Measurements from ENCODE around the gene TNK2. TPM values are rescaled to one million over a fixed set of nuclear protein-coding genes. Genes with fewer than 3 reads are reported as not detected.
A peak's percentile ranks its signal among the peaks of the same experiment; 100 is the strongest.
"Not testable (repeated sequence)": the region's sequence is repeated elsewhere in the genome, so short reads cannot be mapped to it uniquely, and the experiment has no call there.

The TNK2 gene
- 10 to 100 TPM; 47.6 to 50.4 TPM for total RNA-seq
- long read RNA-seq, transcript TNK2-205 (4 exons, 3,377 nt), result major isoform, 6 of 8 reads
- long read RNA-seq, partial matches to known transcripts, result 2 of 8 reads
- long read RNA-seq, other reads (novel, unspliced or antisense), result 0 of 8 reads

DNA sequence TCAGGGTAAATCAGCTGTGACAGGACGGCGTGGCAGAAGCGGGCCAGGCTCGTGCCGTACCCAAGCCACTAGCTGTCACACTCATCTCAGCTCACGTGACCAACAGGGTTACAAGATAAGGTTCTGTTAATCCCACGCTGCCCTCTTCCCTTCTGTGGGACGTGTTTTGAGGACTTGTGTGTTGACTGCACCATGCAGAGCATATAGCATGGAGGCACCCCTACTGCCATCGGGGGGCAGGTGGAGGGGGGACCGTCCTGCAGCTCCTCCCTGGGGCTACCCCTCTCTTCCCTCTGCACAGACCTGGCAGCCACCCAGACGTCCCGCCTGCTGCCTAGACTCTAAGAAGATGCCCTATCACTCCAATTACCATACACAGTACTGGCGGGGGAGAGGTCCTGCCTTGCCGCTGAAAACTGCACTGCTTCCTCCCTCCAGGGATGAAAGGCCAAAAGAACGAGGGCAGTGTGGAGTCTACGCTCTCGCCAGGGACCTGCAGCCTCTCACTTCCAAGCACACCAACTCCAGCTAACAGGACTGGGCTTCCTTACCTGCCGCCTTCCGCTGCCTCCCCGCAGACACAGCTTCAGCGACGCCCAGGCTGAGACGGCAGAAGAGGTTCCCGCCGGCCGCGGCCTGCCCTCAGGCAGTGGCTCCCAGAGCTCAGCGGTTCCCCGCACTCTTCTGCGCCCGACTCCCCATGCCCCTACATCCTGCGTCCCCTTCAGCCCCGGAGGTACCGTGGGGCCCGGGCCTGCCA lies at the start of gene TNK2:
TSS of gene TNK2 (minus strand) at position 618 of the 760 bp plus-strand sequence. CDS start 19,963 bp downstream, outside the sequence.
- ATAC-seq, result peak; percentile 60 to 64
- intact Hi-C loops (cut with DNase I), result no loop called here
- peak; percentile 57 for DNase-seq

DNA sequence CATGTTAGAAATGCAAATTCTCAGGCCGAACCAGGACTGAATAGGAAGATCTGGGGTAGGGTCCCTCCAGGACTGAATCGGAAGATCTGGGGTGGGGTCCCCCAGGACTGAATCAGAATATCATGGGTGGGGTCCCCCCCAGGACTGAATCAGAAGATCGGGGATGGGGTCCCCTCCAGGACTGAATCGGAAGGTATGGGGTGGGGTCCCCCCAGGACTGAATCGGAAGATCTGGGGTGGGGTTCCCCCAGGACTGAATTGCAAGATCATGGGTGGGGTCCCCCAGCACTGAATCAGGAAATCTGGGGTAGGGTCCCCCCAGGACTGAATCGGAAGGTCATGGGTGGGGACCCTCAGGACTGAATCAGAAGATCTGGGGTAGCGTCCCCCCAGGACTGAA lies 48.2 kb upstream of the TNK2 start:
- no peak for DNase-seq
- intact Hi-C loops (cut with DNase I), result no loop called here
- no peak for ATAC-seq

DNA sequence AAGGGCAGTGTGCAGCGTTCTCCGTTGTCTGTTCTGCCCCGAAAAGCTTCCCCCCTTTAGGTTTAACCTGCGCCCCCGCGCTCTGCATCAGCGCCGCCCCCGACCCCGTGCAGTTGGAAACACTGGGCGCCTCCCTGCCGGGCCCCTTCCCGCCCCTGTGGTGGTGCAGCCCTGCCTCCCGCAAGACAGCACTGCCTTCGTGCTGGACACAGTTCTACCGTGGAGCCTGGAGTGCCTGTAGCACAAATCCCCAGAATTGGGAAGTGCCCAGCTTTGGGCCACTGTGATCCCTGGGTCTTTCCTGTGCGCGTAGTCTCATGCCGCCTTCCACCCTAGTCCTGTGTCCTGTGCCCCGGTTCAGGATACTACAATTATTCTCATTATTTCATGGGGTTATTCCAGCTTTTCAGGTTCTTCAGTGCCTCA lies 47.1 kb upstream of the TNK2 start:
- ATAC-seq, result peak in 1 of 2 donors; percentile 11
- DNase-seq; intact Hi-C loops (cut with DNase I): not testable (repeated sequence)

DNA sequence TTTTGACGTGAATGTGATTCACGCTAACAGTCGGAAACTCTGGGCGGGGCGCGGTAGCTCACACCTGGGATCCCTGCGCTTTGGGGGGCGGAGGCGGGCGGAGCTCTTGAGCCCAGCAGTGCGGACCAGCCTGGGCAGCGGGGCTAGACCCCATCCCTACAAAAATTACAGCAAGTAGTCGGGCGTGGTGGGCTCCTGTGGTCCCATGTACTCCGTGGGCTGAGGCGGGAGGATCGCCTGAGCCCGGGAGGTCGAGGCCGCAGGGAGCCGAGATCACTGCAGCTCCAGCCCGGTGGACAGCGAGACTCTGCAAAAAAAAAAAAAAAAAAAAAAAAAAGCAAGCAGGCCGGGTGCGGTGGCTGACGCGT lies 46.4 kb upstream of the TNK2 start:
- intact Hi-C loops (cut with DNase I); DNase-seq: not testable (repeated sequence)
- peak; percentile 18 to 52 for ATAC-seq

DNA sequence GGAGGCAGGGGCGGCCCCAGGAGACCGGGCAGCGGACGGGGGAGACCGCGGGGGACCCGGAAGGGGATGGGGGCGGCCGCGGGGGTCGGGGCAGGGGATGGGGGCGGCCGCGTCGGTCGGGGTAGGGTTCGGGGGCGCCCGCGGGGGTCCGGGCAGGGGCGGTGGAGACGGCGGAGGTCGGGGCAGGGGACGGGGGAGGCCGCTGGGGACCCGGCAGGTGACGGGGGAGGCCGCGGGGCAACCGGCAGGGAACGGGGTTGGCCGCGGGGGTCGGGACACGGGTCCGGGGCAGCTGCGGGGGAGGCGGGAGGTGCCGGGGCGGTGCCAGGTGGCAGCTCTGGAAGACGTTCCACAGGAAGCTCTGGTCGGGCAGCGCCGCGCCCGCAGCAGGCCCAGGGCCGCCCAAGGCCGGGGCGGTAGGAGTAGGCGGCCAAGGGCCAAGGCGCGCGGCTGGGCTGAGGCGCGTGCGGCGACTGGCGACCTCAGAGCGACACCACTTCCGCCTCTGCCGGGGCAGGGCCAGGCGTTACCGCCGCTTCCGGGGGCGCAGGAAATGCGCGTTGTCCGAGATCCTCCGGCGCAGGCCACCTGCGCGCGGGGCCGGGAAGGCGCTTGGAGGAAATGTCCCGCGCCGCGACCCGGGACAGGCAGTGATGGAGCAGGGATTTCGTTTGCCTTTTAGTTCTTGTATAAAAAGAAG lies 45.9 kb upstream of the TNK2 start:
- DNase-seq (peak; percentile 88), ATAC-seq (peak; percentile 97 to 100)
- intact Hi-C loops (cut with DNase I), result not testable (repeated sequence)

DNA sequence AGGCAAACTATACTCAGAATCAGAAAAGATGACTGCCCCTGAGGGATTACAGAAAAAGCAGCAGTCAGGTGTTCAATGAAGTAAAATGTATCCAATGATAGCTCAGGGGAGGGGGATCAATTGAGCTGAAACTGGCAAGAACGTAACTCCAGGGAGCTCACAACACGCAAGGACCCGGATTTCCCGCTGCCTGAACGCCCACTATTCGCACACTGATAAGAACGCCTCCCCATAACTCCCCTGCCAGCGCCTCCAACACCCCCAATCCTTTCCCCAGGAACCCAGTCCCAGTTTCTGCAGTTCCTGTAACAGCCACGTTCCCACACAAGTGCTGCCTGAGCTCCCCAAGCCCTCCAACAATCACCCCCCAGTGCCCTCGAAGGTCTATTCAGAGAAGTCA lies 44.2 kb upstream of the TNK2 start:
- DNase-seq; intact Hi-C loops (cut with DNase I); ATAC-seq: not testable (repeated sequence)

DNA sequence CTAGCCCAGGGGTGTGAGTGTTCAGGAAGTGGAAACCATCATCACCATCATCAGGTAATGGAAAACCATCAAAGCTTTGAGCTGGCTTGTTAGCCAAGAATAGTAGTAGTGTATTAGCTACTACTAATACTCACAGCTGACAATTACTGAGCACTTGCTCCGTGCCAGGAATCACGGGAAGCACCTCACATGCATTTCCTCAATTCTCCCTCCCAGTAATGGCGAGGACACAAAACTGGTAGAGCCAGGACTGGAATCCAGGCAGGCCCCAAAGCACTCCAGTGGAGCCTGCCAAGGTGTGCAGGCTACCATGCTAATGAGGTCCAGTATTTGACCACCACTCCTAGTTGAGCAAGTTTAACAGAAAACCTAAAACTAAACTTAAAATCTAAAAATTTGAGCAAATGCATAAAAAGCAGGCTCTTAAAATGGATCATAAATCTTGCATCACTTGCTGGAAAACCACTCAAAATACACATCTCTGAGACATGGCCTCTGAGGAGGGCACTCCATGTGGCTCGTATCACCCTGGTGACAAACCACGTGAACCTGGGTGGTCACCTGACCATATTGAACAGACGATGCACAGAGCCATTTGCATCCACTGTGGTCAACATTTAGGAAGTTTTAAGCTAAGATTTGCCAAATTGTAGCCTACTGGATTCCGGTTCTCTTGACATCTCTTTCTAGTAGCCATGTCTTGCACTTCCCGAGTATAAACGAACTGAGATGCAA lies 43.3 kb upstream of the TNK2 start:
- intact Hi-C loops (cut with DNase I); DNase-seq; ATAC-seq: not testable (repeated sequence)

DNA sequence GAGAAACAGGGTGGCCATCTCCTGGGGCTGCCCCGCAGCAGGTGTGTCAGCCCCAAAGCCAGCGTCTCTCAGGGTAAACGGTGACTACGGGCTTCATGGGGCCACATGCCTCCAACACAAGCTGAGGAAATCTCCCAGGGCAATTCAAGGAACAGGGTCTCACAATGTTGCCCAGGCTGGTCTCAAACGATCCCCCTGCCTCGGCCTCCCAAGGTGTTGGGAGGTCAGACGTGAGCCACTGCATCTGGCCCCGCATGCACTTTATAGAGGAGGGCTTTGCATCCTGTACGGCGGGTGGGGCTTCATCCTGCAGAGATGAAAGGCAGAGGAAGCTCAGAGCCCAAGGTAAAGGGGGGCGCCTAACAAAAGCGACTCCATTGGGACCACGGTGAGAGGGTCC lies 42.4 kb upstream of the TNK2 start:
- ATAC-seq; intact Hi-C loops (cut with DNase I); DNase-seq: not testable (repeated sequence)

DNA sequence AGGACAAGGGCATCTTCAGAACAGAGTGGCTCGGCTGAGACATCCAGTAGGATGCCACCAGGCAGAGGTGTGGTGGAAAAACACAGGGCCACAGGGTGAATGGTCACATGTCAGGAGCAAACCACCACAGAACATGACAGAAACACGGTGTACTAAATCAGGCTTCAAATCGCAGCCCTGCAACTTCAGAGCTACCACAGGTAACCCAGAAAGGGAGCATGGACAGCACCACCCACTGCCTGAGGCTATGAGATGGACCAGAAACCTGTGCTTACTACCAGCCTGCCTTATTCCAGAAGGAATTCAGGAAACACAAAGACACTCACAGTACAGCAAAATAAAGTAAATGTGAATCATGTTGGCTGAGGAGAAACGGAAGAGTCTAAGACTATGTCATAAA lies 41.8 kb upstream of the TNK2 start:
- intact Hi-C loops (cut with DNase I); DNase-seq; ATAC-seq: not testable (repeated sequence)

DNA sequence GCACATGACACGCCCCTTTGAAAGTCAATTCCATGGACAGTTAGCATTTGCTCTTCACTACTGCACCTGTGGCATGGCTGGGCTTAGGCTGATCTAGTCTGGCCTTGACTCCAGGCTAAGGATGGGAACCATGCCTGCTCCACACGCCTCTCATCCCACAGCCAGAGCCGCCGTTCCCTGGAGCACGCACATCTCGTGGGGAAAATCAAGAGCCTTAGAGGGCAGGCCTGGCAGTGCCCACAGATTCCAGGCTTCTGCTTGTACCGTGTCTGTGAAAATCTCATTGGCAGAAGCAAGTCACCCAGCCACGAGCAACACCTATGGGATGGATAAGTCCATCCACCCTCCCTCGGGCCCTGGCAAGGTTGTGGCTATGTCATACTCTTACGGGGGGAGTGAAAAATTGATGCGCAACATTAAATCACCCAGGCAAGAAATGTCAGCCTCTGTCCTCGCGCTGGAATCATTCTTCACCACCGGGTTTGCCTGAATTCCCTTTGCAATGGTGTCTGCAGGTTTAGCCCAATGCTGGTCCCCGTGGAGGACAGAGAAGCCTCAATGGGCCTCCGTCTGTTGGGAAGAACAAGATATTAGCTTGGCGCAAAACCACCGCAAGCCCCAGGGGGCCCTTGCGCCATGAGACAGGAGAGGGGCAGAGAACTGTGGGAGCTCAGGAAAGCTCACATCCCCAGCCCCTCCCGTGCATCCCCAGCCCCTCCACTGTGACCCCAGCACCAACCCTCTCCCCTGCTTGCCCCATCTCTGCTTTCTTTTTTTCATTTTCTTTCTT lies 38.8 kb upstream of the TNK2 start:
- intact Hi-C loops (cut with DNase I); DNase-seq: not testable (repeated sequence)

DNA sequence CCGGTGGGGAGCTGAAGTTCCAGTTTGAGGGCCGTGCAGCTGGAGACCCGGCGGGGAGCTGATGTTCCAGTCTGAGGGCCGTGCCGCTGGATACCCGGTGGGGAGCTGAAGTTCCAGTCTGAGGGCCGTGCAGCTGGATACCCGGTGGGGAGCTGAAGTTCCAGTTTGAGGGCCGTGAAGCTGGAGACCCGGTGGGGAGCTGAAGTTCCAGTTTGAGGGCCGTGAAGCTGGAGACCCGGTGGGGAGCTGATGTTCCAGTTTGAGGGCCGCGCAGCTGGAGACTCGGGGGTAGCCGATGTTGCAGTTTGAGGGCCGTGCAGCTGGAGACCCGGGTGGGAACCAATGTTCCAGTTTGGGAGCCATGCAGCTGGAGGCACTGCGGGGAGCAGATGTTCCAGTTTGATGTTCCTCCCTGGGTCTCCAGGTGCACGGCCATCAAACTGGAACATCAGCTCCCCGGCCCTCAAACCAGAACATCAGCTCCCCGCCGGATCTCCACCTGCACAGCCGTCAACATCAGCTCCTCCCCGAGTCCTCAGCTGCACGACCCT lies 33.0 kb upstream of the TNK2 start:
- DNase-seq; intact Hi-C loops (cut with DNase I); ATAC-seq: not testable (repeated sequence)

More for the DNA sequence above, 38.8 kb upstream of the TNK2 start:
- ATAC-seq, result not testable (repeated sequence)

DNA sequence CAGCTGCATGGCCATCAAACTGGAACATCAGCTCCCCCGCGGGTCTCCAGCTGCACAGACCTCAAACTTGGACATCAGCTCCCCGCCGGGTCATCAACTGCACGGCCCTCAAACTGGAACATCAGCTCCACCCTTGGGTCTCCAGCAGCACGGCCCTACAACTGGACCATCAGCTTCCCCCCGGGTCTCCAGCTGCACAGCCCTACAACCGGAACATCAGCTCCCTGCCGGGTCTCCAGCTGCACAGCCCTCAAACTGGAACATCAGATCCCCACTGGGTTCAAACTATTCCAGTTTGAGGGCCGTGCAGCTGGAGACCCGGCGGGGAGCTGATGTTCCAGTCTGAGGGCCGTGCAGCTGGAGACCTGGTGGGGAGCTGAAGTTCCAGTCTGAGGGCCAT lies 32.5 kb upstream of the TNK2 start:
- ATAC-seq; intact Hi-C loops (cut with DNase I); DNase-seq: not testable (repeated sequence)

DNA sequence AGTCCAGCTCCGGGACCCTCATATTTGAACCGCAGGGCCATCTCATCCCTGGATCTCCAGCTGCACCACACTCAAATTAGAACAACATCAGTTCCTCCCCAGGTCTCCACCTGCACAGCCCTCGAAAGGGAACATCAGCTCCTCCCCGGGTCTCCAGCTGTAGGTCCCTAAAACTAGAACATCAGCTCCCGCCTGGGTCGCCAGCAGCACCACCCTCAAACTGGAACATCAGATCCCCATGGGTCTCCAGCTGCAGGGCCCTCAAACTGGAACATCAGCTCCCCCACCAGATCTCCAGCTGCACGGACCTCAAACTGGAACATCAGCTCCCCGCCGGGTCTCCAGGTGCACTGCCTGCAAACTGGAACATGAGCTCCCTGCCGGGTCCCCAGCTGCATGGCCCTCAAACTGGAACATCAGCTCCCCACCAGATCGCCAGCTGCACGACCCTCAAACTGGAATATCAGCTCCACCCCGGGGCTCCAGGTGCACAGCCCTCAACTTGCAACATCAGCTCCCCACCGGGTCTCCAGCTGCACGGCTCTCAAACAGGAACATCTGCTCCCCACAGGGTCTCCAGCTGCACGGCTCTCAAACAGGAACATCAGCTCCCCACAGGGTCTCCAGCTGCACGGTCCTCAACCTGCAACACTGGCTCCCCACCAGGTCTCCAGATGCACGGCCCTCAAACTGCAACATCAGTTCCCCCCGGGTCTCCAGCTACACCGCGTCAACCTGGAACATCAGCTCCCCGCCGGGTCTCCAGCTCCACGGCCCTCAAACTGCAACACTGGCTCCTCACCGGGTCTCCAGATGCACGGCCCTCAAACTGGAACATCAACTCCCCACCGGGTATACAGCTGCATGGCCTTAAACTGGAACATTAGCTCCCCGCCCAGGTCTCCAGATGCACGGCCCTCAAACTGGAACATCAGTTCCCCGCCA lies 31.4 kb upstream of the TNK2 start:
- ATAC-seq; intact Hi-C loops (cut with DNase I); DNase-seq: not testable (repeated sequence)

DNA sequence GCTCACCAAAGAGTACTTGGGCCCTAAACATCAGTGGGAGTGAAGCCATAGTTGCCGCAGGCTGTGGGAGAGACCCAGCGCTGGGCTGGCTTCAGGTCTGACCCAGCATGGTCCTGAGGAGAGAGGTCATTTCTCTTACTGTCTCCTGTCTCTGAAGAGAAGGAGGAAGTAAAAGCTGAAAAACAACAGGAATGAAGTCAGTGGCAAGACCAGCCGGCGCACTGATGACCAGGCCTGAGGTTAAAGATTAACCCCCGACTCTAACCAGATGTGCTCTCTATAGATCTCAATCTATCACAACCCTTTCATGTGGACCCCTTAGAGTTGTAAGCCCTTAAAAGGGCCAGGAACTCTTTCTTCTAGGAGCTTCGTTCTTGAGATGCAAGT lies 24.7 kb upstream of the TNK2 start:
- ATAC-seq; intact Hi-C loops (cut with DNase I); DNase-seq: not testable (repeated sequence)

DNA sequence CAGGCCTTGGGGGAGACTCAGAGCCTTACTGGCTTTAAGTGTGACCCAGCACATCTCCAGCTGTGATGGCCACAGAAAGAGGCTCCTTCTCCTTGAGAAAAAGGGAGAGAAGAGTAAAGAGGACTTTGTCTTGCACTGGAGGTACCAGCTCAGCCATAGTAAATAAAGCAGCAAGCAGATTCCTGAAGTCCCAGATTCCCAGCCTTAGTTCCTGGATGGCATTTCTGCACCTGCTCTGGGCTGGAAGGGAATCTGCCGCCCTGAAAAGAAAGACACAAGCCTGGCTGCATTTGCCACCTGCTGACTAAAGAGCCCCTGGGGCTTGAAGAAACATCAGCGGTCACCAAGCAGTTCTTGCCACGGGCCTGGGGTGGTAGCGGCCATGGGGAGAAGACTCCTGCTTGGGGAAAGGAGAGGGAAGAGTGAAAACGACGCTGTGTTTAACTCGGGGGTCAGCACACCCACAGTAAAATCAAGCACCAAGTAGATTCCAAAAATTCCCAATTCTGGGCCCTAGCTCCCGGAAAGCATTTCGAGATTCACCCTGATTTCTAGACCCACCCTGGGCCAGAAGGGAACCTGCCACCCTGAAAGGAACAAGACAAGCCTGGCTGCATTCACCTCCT lies 24.2 kb upstream of the TNK2 start:
- DNase-seq (no peak), ATAC-seq (no peak)
- intact Hi-C loops (cut with DNase I), result no loop called here

DNA sequence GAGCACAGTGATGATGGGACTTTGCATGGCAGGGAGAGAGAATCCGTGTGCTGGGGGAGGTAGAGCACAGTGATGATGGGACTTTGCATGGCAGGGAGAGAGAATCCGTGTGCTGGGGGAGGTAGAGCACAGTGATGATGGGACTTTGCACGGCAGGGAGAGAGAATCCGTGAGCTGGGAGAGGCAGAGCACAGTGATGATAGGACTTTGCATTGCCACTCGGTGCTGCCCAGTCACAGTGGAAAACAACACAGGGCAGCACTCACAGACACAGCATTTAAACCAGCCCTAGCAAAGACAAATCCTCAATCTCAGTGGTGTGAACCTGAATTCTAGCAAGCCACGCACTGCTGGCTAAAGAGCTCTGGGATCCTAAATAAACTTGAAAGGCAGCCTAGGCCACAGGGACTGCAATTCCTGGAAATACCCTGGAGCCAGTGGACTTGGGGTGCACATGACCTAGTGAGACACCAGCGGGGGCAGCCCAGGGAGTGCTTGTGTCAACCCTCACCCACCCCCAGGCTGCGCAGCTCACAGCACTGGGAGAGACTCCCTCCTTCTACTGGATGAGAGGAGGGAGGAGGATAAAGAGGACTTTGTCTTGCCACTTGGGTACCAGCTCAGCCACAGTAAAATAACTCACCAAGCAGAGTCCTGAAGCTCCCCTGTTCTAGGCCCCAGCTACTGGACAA lies 23.4 kb upstream of the TNK2 start:
- no peak for DNase-seq
- intact Hi-C loops (cut with DNase I), result no loop called here
- no peak for ATAC-seq
